Thyroid gland (tissue), 4 donors: Measurements from ENCODE around the gene NDST1.

Experiments
- POLR2A ChIP-seq, 2 donors: fragments of 450-650 bp; IDR thresholded peaks; one replicate each; pipeline ENCODE4 v1.6.1; 2017; ENCODE audit warnings: antibody characterized with exemption in 2 of 2, mild to moderate bottlenecking in 2 of 2, moderate library complexity in 1 of 2
- TF ChIP-seq, protein P1 (sequence below), 6 experiments: fragments of 200-600 bp in 3 of 6; fragments of 450-650 bp in 3 of 6; sonication (generic) in 3 of 6; IDR thresholded peaks; one replicate each; pipeline ENCODE4 v1.5.1; 2016 to 2019; ENCODE audit warnings: antibody characterized with exemption in 6 of 6, mild to moderate bottlenecking in 2 of 6, inconsistent platforms in 1 of 6, moderate library complexity in 1 of 6

DNA sequence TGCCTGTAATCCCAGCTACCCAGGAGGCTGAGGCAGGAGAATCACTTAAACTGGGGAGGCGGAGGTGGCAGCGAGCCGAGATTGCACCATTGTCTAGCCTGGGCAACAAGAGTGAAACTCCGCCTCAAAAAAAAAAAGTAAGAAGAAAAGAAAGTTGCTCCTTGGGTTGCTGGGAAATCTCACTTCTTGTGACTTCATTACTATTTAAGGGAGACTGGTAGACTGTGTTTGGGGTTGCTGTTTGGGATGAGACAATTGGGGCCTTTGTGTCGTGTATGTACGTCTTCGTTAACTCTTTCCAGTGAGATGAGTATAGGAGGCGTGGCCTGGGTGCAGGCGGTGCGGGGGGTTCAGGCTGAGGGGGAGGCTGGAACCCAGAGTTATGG lies 11.6 kb downstream of the NDST1 start:
- TF ChIP-seq, protein P1, sequence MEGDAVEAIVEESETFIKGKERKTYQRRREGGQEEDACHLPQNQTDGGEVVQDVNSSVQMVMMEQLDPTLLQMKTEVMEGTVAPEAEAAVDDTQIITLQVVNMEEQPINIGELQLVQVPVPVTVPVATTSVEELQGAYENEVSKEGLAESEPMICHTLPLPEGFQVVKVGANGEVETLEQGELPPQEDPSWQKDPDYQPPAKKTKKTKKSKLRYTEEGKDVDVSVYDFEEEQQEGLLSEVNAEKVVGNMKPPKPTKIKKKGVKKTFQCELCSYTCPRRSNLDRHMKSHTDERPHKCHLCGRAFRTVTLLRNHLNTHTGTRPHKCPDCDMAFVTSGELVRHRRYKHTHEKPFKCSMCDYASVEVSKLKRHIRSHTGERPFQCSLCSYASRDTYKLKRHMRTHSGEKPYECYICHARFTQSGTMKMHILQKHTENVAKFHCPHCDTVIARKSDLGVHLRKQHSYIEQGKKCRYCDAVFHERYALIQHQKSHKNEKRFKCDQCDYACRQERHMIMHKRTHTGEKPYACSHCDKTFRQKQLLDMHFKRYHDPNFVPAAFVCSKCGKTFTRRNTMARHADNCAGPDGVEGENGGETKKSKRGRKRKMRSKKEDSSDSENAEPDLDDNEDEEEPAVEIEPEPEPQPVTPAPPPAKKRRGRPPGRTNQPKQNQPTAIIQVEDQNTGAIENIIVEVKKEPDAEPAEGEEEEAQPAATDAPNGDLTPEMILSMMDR (IDR thresholded peaks at IDR 0.05): no peak
- TF ChIP-seq POLR2A (IDR thresholded peaks at IDR 0.05): no peak
